Trophoblast cell (in vitro differentiated cells and primary cell): Measurements from ENCODE around the gene XAGE2.

Experiments
- DNase-seq, 2 donors: peaks; one replicate each; pipeline ENCODE4 v3.0.0-alpha.2; 2016
- H2AFZ ChIP-seq: 2 replicates; pipeline ENCODE4 v1.6.1; 2013; ENCODE audit warnings: low read length, moderate library complexity, mild to moderate bottlenecking; ENCODE audit not compliant: insufficient read depth, poor library complexity
- H2AK5ac ChIP-seq: 2 replicates; pipeline ENCODE4 v1.6.1; 2013; ENCODE audit warnings: mild to moderate bottlenecking, low read length
- H2BK120ac ChIP-seq: 2 replicates; pipeline ENCODE4 v1.6.1; 2013; ENCODE audit warnings: low read length, mild to moderate bottlenecking, moderate library complexity; ENCODE audit not compliant: insufficient read depth, poor library complexity
- H2BK12ac ChIP-seq: 2 replicates; pipeline ENCODE4 v1.6.1; 2013; ENCODE audit warnings: mild to moderate bottlenecking, low read length, moderate library complexity
- H2BK5ac ChIP-seq: 2 replicates; pipeline ENCODE4 v1.6.1; 2013; ENCODE audit warnings: low read length, low read depth, moderate library complexity, mild to moderate bottlenecking; ENCODE audit not compliant: poor library complexity
- H3K14ac ChIP-seq: 2 replicates; pipeline ENCODE4 v1.6.1; 2013; ENCODE audit warnings: mild to moderate bottlenecking, low read length
- H3K18ac ChIP-seq: 2 replicates; pipeline ENCODE4 v1.6.1; 2013; ENCODE audit warnings: mild to moderate bottlenecking, low read length
- H3K23ac ChIP-seq: 2 replicates; pipeline ENCODE4 v1.6.1; 2013; ENCODE audit warnings: low read length
- H3K27ac ChIP-seq: 2 replicates; pipeline ENCODE4 v1.5.1; 2013; ENCODE audit warnings: low read depth, mild to moderate bottlenecking, inconsistent platforms, low read length, moderate library complexity
- H3K27me3 ChIP-seq: 2 replicates; pipeline ENCODE4 v1.6.1; 2013; ENCODE audit warnings: inconsistent platforms, mild to moderate bottlenecking, low read length, moderate library complexity; ENCODE audit not compliant: insufficient read depth
- H3K36me3 ChIP-seq, 2 experiments: 1 replicate in 1 of 2; 2 replicates in 1 of 2; pipeline ENCODE4 v1.6.1; 2013; ENCODE audit warnings: low read length in 2 of 2, mild to moderate bottlenecking in 2 of 2, moderate library complexity in 1 of 2; ENCODE audit not compliant: insufficient read depth in 2 of 2, control insufficient read depth in 1 of 2
- H3K4ac ChIP-seq: 2 replicates; pipeline ENCODE4 v1.6.1; 2013; ENCODE audit warnings: low read depth, mild to moderate bottlenecking, low read length, moderate library complexity
- H3K4me1 ChIP-seq, 2 experiments: 1 replicate in 1 of 2; 2 replicates in 1 of 2; pipeline ENCODE4 v1.6.1; 2013; ENCODE audit warnings: low read length in 2 of 2, mild to moderate bottlenecking in 2 of 2, moderate library complexity in 1 of 2; ENCODE audit not compliant: insufficient read depth in 2 of 2, control insufficient read depth in 1 of 2
- H3K4me2 ChIP-seq: 2 replicates; pipeline ENCODE4 v1.6.1; 2013; ENCODE audit warnings: inconsistent platforms, mild to moderate bottlenecking, low read length, moderate library complexity
- H3K4me3 ChIP-seq: 2 replicates; pipeline ENCODE4 v1.5.1; 2013; ENCODE audit warnings: mild to moderate bottlenecking, low read depth, low read length, inconsistent platforms
- H3K79me1 ChIP-seq: one replicate; pipeline ENCODE4 v1.6.1; 2013; ENCODE audit warnings: low read length
- H3K79me2 ChIP-seq: 2 replicates; pipeline ENCODE4 v1.6.1; 2013; ENCODE audit warnings: low read length, mild to moderate bottlenecking; ENCODE audit not compliant: control insufficient read depth, insufficient read depth, poor library complexity
- H3K9ac ChIP-seq: 2 replicates; pipeline ENCODE4 v1.6.1; 2013; ENCODE audit warnings: mild to moderate bottlenecking, low read length
- H3K9me3 ChIP-seq: 2 replicates; pipeline ENCODE4 v1.6.1; 2013; ENCODE audit warnings: low read depth, mild to moderate bottlenecking, control low read depth, inconsistent platforms, low read length; ENCODE audit not compliant: insufficient read depth
- H4K12ac ChIP-seq: 2 replicates; pipeline ENCODE4 v1.6.1; 2013; ENCODE audit warnings: low read depth, mild to moderate bottlenecking, low read length, moderate library complexity
- H4K8ac ChIP-seq: 2 replicates; pipeline ENCODE4 v1.6.1; 2013; ENCODE audit warnings: low read depth, mild to moderate bottlenecking, low read length, moderate library complexity
- H4K91ac ChIP-seq: one replicate; pipeline ENCODE4 v1.6.1; 2013; ENCODE audit warnings: low read depth, mild to moderate bottlenecking, low read length, moderate library complexity
- WGBS: extraction: QIAGEN DNeasy Blood & Tissue Kit; methylation state at CpG from one replicate; pipeline ENCODE4 v1.1.7; 2013; ENCODE audit warnings: missing lambda C conversion rate; ENCODE audit not compliant: insufficient read length, insufficient coverage; ENCODE audit errors: extremely low coverage; 5-methylcytosine and 5-hydroxymethylcytosine counted together

Gene XAGE2

DNA sequence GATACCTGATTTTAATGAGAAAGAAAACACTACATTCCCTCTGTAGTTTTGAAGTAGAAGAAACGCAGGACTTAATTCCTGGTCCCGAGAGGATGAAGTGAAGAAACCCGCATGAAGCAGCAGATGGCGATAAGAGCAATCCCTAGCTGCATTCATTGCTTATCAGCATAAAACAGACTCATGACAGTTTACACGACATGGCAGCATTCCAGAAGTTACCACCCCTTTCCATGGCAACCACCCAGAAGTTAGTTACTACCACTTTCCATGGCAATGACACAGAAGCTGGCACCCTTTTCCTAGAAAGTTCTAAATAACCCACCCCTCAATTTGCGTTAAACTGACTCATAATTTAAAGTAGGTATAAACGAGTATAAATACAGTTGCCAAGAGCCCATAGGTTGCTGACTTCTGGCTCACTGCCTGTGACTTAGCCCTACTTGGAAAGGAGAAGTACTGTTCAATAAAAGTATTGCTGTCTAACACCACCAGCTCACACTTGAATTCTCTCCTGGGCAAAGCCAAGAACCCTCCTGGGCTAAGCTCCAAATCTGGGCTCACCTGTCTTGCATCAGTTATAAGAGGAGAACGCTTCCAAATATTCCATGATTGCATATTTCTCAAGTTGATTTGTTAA is 5.5 kb upstream of the XAGE2 start:
- H4K12ac ChIP-seq, result no peak overlapping the region
- no peak overlapping the region for H3K23ac ChIP-seq
- DNase-seq, result peak; percentile 51 to 71
- H3K27me3 ChIP-seq, result no peaks in the 10 kb centered on the region
- peaks cover 3% of the 10 kb centered on the region for H3K79me1 ChIP-seq
- H3K36me3 ChIP-seq, result no peaks in the 10 kb centered on the region
- no peak overlapping the region for H3K14ac ChIP-seq
- H3K9me3 ChIP-seq, result no peaks in the 10 kb centered on the region
- H3K27ac ChIP-seq, result no peak overlapping the region
- H3K9ac ChIP-seq, result no peak overlapping the region
- no peak overlapping the region for H2BK12ac ChIP-seq
- WGBS, result no CpG with 5 or more reads among the region's 8 CpGs
- no peak overlapping the region for H2AFZ ChIP-seq
- H2AK5ac ChIP-seq, result no peak overlapping the region
- H4K91ac ChIP-seq, result peak overlapping the region; percentile 5
- no peak overlapping the region for H3K4ac ChIP-seq
- H3K18ac ChIP-seq, result no peak overlapping the region
- H2BK120ac ChIP-seq, result no peak overlapping the region
- no peak overlapping the region for H3K4me2 ChIP-seq
- H3K4me1 ChIP-seq, result peaks cover under 1% of the 10 kb centered on the region in 2 experiments
- H3K79me2 ChIP-seq, result no peaks in the 10 kb centered on the region
- no peak overlapping the region for H2BK5ac ChIP-seq
- H3K4me3 ChIP-seq, result no peak overlapping the region
- H4K8ac ChIP-seq, result no peak overlapping the region

GRCh38 chrX:52378870-52379269 is 10.0 kb downstream of the XAGE2 start:
- no peak overlapping the region for H4K12ac ChIP-seq
- no peaks in the 10 kb centered on the region for H3K4me1 ChIP-seq
- no CpG with 5 or more reads among the region's 2 CpGs for WGBS
- H2AFZ ChIP-seq, result no peak overlapping the region
- no peak overlapping the region for H3K4me2 ChIP-seq
- no peak overlapping the region for H3K4ac ChIP-seq
- H3K23ac ChIP-seq, result no peak overlapping the region
- no peak overlapping the region for H4K8ac ChIP-seq
- no peak overlapping the region for H2BK12ac ChIP-seq
- H3K18ac ChIP-seq, result no peak overlapping the region
- no peak overlapping the region for H2AK5ac ChIP-seq
- DNase-seq, result no peak
- no peak overlapping the region for H3K14ac ChIP-seq
- no peaks in the 10 kb centered on the region for H3K79me1 ChIP-seq
- H3K27ac ChIP-seq, result no peak overlapping the region
- no peak overlapping the region for H2BK120ac ChIP-seq
- no peak overlapping the region for H4K91ac ChIP-seq
- H3K27me3 ChIP-seq, result no peaks in the 10 kb centered on the region
- H2BK5ac ChIP-seq, result no peak overlapping the region
- no peak overlapping the region for H3K4me3 ChIP-seq
- no peaks in the 10 kb centered on the region for H3K9me3 ChIP-seq
- H3K9ac ChIP-seq, result no peak overlapping the region
- no peaks in the 10 kb centered on the region for H3K36me3 ChIP-seq
- H3K79me2 ChIP-seq, result no peaks in the 10 kb centered on the region

GRCh38 chrX:52380993-52381392 is 12.2 kb downstream of the XAGE2 start:
- no peak overlapping the region for H2BK5ac ChIP-seq

DNA sequence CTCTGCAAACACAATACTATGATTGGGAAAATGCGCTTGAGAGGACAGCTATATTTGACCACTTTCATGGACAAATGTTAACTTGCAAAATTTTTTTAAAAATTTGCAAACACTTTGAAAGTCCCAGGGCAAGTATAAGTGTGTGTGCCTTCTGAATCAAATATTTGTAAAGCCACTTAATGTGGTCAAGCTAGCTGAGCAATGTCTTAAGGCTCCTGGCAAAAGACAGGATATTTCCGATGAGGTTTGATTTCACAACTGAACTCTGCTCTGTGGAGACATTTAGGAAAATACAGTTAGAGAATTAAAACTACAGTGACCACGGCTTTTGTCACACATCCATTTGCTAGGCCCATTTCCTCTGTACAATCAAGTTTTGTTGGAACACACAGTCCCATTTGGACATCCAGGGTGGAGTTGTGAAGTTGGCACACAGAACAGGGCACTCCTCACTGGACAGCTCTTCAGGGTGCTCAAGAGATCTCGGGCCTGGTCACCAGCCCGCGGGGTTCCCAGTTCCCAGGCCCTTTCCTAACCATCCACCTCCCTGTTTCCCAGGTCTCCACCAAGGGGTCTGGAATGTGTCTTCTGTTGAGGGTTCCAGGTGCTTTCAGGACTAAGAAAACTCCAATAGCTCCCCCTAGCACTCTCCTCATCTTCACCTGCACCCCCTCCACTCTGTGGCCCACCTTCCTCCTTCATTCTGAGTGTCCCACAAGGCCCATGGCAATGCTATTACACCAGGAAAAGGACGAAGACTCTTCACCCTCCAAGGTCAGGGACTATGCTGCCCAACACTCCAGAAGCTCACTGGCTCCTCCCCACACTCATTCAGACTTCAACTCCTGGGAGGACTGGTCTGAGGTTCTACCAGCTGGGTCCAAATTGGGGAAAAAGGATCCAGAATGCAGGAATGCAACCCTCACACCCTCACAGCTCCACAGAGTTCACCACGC is 41.9 kb downstream of the XAGE2 start:
- Histone ChIP-seq H3K9me3 (no peaks in the 10 kb centered on the region), H4K8ac (no peak overlapping the region), H3K27ac (no peak overlapping the region), H3K27me3 (no peaks in the 10 kb centered on the region), H3K4me1 (no peaks in the 10 kb centered on the region), H3K4me2 (no peak overlapping the region), H3K79me2 (no peaks in the 10 kb centered on the region), H3K14ac (no peak overlapping the region), H3K36me3 (no peaks in the 10 kb centered on the region), H3K4ac (no peak overlapping the region), H2BK5ac (no peak overlapping the region), H4K91ac (no peak overlapping the region), H2BK12ac (no peak overlapping the region), H4K12ac (no peak overlapping the region), H2AFZ (no peak overlapping the region), H3K9ac (no peak overlapping the region), H3K4me3 (no peak overlapping the region), H3K79me1 (no peaks in the 10 kb centered on the region), H2BK120ac (no peak overlapping the region), H3K23ac (no peak overlapping the region), H3K18ac (no peak overlapping the region), H2AK5ac (no peak overlapping the region)
- no peak for DNase-seq
- no CpG with 5 or more reads among the region's 8 CpGs for WGBS

More at GRCh38 chrX:52380993-52381392, 12.2 kb downstream of the XAGE2 start:
- Histone ChIP-seq H3K4ac (no peak overlapping the region), H3K79me1 (no peaks in the 10 kb centered on the region), H2BK120ac (no peak overlapping the region), H4K91ac (no peak overlapping the region), H3K79me2 (no peaks in the 10 kb centered on the region), H3K27me3 (no peaks in the 10 kb centered on the region), H2AFZ (no peak overlapping the region), H3K9me3 (no peaks in the 10 kb centered on the region), H3K4me1 (no peaks in the 10 kb centered on the region), H2AK5ac (no peak overlapping the region), H2BK12ac (no peak overlapping the region), H3K14ac (no peak overlapping the region), H4K8ac (no peak overlapping the region), H3K36me3 (no peaks in the 10 kb centered on the region), H3K9ac (no peak overlapping the region), H4K12ac (no peak overlapping the region), H3K4me3 (no peak overlapping the region), H3K4me2 (no peak overlapping the region), H3K18ac (no peak overlapping the region), H3K27ac (no peak overlapping the region), H3K23ac (no peak overlapping the region)
- no CpG with 5 or more reads among the region's 7 CpGs for WGBS
- DNase-seq, result no peak
